Rectal smooth muscle tissue (tissue), 1 donor: ENCODE measurements around the gene GZMH.
"Not testable (repeated sequence)": the region's sequence is repeated elsewhere in the genome, so short reads cannot be mapped to it uniquely, and the experiment has no call there.

Source experiments
- H3K27ac ChIP-seq: one replicate; pipeline ENCODE4 v1.7.0; 2013; ENCODE audit warnings: low read depth, low read length, inconsistent platforms
- H3K27me3 ChIP-seq: one replicate; pipeline ENCODE4 v1.7.0; 2013; ENCODE audit warnings: low read length; ENCODE audit not compliant: control insufficient read depth, insufficient read depth
- H3K36me3 ChIP-seq: one replicate; pipeline ENCODE4 v1.7.0; 2013; ENCODE audit warnings: low read length; ENCODE audit not compliant: control insufficient read depth, insufficient read depth
- H3K4me1 ChIP-seq: one replicate; pipeline ENCODE4 v1.7.0; 2013; ENCODE audit warnings: low read length; ENCODE audit not compliant: control insufficient read depth, insufficient read depth
- H3K4me3 ChIP-seq: one replicate; pipeline ENCODE4 v1.7.0; 2013; ENCODE audit warnings: low read length
- H3K9ac ChIP-seq: one replicate; pipeline ENCODE4 v1.7.0; 2013; ENCODE audit warnings: low read length

GZMH gene

GRCh38 chr14:24613747-24614146 lies 4.3 kb upstream of the GZMH start:
- H3K36me3 ChIP-seq, result no peaks in the 10 kb centered on the region
- no peaks in the 10 kb centered on the region for H3K4me1 ChIP-seq
- no peak overlapping the region for H3K9ac ChIP-seq
- H3K4me3 ChIP-seq, result no peak overlapping the region
- no peaks in the 10 kb centered on the region for H3K27me3 ChIP-seq
- H3K27ac ChIP-seq, result no peak overlapping the region

- H3K36me3 ChIP-seq, result no peaks in the 10 kb centered on the region
- no peak overlapping the region for H3K9ac ChIP-seq
- H3K4me1 ChIP-seq, result no peaks in the 10 kb centered on the region
- no peaks in the 10 kb centered on the region for H3K27me3 ChIP-seq
- H3K4me3 ChIP-seq, result no peak overlapping the region
- H3K27ac ChIP-seq, result no peak overlapping the region
Observed at GRCh38 chr14:24613241-24613640, 3.8 kb upstream of the GZMH start.

GRCh38 chr14:24612196-24612595 lies 2.7 kb upstream of the GZMH start:
- no peak overlapping the region for H3K27ac ChIP-seq
- no peaks in the 10 kb centered on the region for H3K27me3 ChIP-seq
- no peak overlapping the region for H3K4me3 ChIP-seq

GRCh38 chr14:24607635-24608514 lies 1.6 kb downstream of the GZMH start:
- no peaks in the 10 kb centered on the region for H3K36me3 ChIP-seq
- no peaks in the 10 kb centered on the region for H3K27me3 ChIP-seq
- no peak overlapping the region for H3K27ac ChIP-seq
- no peak overlapping the region for H3K9ac ChIP-seq
- H3K4me3 ChIP-seq, result no peak overlapping the region
- no peaks in the 10 kb centered on the region for H3K4me1 ChIP-seq

More at GRCh38 chr14:24612196-24612595, 2.7 kb upstream of the GZMH start:
- Histone ChIP-seq H3K9ac (no peak overlapping the region), H3K4me1 (no peaks in the 10 kb centered on the region), H3K36me3 (no peaks in the 10 kb centered on the region)

GRCh38 chr14:24607081-24607480 lies 2.4 kb downstream of the GZMH start:
- Histone ChIP-seq H3K27ac (no peak overlapping the region), H3K4me3 (no peak overlapping the region), H3K36me3 (no peaks in the 10 kb centered on the region), H3K4me1 (no peaks in the 10 kb centered on the region), H3K27me3 (no peaks in the 10 kb centered on the region), H3K9ac (no peak overlapping the region)

GRCh38 chr14:24606297-24606696 lies 3.2 kb downstream of the GZMH start:
- no peak overlapping the region for H3K9ac ChIP-seq
- no peak overlapping the region for H3K27ac ChIP-seq
- no peaks in the 10 kb centered on the region for H3K4me1 ChIP-seq
- no peaks in the 10 kb centered on the region for H3K36me3 ChIP-seq
- H3K27me3 ChIP-seq, result no peaks in the 10 kb centered on the region
- no peak overlapping the region for H3K4me3 ChIP-seq

- H3K9ac ChIP-seq, result no peak overlapping the region
- H3K27ac ChIP-seq, result no peak overlapping the region
- no peaks in the 10 kb centered on the region for H3K4me1 ChIP-seq
Observed at GRCh38 chr14:24605435-24606190, 3.9 kb downstream of the GZMH start.

GRCh38 chr14:24597403-24597802 lies 12.1 kb downstream of the GZMH start:
- Histone ChIP-seq H3K4me3 (no peak overlapping the region), H3K36me3 (no peaks in the 10 kb centered on the region), H3K27ac (no peak overlapping the region), H3K27me3 (no peaks in the 10 kb centered on the region), H3K9ac (no peak overlapping the region), H3K4me1 (no peaks in the 10 kb centered on the region)

More at GRCh38 chr14:24605435-24606190, 3.9 kb downstream of the GZMH start:
- Histone ChIP-seq H3K27me3 (no peaks in the 10 kb centered on the region), H3K4me3 (no peak overlapping the region), H3K36me3 (no peaks in the 10 kb centered on the region)

- no peak overlapping the region for H3K27ac ChIP-seq
- H3K27me3 ChIP-seq, result no peaks in the 10 kb centered on the region
- H3K36me3 ChIP-seq, result no peaks in the 10 kb centered on the region
- H3K4me1 ChIP-seq, result no peaks in the 10 kb centered on the region
- no peak overlapping the region for H3K9ac ChIP-seq
- no peak overlapping the region for H3K4me3 ChIP-seq
Observed at GRCh38 chr14:24595073-24595808, 14.2 kb downstream of the GZMH start.

GRCh38 chr14:24591004-24591403 lies 18.5 kb downstream of the GZMH start:
- H3K9ac ChIP-seq, H3K4me3 ChIP-seq, H3K4me1 ChIP-seq, H3K36me3 ChIP-seq, H3K27me3 ChIP-seq, H3K27ac ChIP-seq: not testable (repeated sequence)

GRCh38 chr14:24584402-24584801 lies 25.1 kb downstream of the GZMH start:
- H3K27me3 ChIP-seq, result not testable (repeated sequence)

GRCh38 chr14:24578558-24578957 lies 30.9 kb downstream of the GZMH start:
- H3K4me3 ChIP-seq, result no peak overlapping the region
- no peak overlapping the region for H3K9ac ChIP-seq
- no peaks in the 10 kb centered on the region for H3K4me1 ChIP-seq
- H3K36me3 ChIP-seq, result no peaks in the 10 kb centered on the region
- no peak overlapping the region for H3K27ac ChIP-seq
- H3K27me3 ChIP-seq, result no peaks in the 10 kb centered on the region

More at GRCh38 chr14:24584402-24584801, 25.1 kb downstream of the GZMH start:
- H3K4me1 ChIP-seq, H3K27ac ChIP-seq, H3K9ac ChIP-seq, H3K4me3 ChIP-seq, H3K36me3 ChIP-seq: not testable (repeated sequence)
